ENCODE measurements around the gene ITGBL1.

DNA sequence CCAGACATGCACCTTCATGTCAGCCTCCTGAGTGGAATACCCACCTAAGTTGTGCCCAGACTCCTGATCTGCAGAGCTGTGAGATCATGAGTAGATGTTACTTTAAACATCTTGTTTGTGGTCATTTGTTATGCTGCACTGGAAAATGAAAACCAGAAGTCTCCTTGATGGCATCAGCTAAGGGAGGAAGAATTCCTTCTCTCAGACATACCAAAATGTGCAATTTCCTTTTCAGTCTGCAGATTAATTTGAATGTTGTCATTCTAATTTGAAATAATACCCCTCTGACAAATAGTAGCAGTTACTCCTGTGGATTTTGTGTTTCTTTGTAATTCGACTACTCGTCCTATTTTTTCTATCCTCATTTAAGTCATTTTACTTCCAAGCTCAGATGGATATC, 59.3 kb downstream of the ITGBL1 start:
- TF ChIP-seq, protein P1, sequence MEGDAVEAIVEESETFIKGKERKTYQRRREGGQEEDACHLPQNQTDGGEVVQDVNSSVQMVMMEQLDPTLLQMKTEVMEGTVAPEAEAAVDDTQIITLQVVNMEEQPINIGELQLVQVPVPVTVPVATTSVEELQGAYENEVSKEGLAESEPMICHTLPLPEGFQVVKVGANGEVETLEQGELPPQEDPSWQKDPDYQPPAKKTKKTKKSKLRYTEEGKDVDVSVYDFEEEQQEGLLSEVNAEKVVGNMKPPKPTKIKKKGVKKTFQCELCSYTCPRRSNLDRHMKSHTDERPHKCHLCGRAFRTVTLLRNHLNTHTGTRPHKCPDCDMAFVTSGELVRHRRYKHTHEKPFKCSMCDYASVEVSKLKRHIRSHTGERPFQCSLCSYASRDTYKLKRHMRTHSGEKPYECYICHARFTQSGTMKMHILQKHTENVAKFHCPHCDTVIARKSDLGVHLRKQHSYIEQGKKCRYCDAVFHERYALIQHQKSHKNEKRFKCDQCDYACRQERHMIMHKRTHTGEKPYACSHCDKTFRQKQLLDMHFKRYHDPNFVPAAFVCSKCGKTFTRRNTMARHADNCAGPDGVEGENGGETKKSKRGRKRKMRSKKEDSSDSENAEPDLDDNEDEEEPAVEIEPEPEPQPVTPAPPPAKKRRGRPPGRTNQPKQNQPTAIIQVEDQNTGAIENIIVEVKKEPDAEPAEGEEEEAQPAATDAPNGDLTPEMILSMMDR (IDR thresholded peaks at IDR 0.05), result no peak
- TF ChIP-seq POLR2A (IDR thresholded peaks at IDR 0.05), result no peak

Measured in Peyer's patch (tissue), 4 donors.